KMS-11 (cell line): Measurements from ENCODE around the gene CADPS2.

Experiments
- H2AFZ ChIP-seq: fragments of 200-600 bp; sonication (generic); 2 replicates; pipeline ENCODE4 v1.6.1; 2016; ENCODE audit warnings: antibody characterized with exemption, mixed run types, low read depth
- H3K27ac ChIP-seq: fragments of 200-600 bp; sonication (generic); 2 replicates; pipeline ENCODE4 v1.6.1; 2016; ENCODE audit warnings: mild to moderate bottlenecking, mixed run types
- H3K27me3 ChIP-seq: fragments of 200-600 bp; sonication (generic); 2 replicates; pipeline ENCODE4 v1.6.1; 2017; ENCODE audit warnings: mild to moderate bottlenecking, low read depth, mixed run types, moderate library complexity; ENCODE audit not compliant: insufficient read depth
- H3K36me3 ChIP-seq: fragments of 200-600 bp; sonication (generic); 2 replicates; pipeline ENCODE4 v1.6.1; 2017; ENCODE audit warnings: mild to moderate bottlenecking, mixed run types; ENCODE audit not compliant: insufficient read depth
- H3K4me1 ChIP-seq: fragments of 200-600 bp; sonication (generic); 2 replicates; pipeline ENCODE4 v1.6.1; 2016; ENCODE audit warnings: mild to moderate bottlenecking, low read depth, mixed run types; ENCODE audit not compliant: poor library complexity, severe bottlenecking
- H3K4me2 ChIP-seq: fragments of 200-600 bp; sonication (generic); 2 replicates; pipeline ENCODE4 v1.7.0; 2016; ENCODE audit warnings: mild to moderate bottlenecking, mixed run types
- H3K4me3 ChIP-seq: fragments of 200-600 bp; sonication (generic); IDR thresholded peaks from 2 replicates; pipeline ENCODE4 v1.6.1; 2017; ENCODE audit warnings: low read depth, low read length, mixed read lengths; ENCODE audit not compliant: insufficient read depth
- H3K79me2 ChIP-seq: fragments of 200-600 bp; sonication (generic); 2 replicates; pipeline ENCODE4 v1.6.1; 2016; ENCODE audit warnings: low read depth, mixed run types; ENCODE audit not compliant: insufficient read depth
- H3K9ac ChIP-seq: fragments of 200-600 bp; sonication (generic); 2 replicates; pipeline ENCODE4 v1.6.1; 2016; ENCODE audit warnings: mild to moderate bottlenecking, mixed run types
- H4K20me1 ChIP-seq: fragments of 200-600 bp; sonication (generic); 2 replicates; pipeline ENCODE4 v1.6.1; 2016; ENCODE audit warnings: mild to moderate bottlenecking, mixed run types; ENCODE audit not compliant: insufficient read depth
- CTCF ChIP-seq: fragments of 200-600 bp; sonication (generic); conservative IDR thresholded peaks from 2 replicates; pipeline ENCODE4 v1.6.1; 2017; ENCODE audit warnings: low read depth, mild to moderate bottlenecking, antibody characterized with exemption, low read length, moderate library complexity, mixed read lengths

Gene CADPS2

GRCh38 chr7:122553761-122554160 is 332.5 kb downstream of the CADPS2 start:
- Histone ChIP-seq H3K4me3 (no peak overlapping the region), H3K4me1 (no peaks in the 10 kb centered on the region), H3K79me2 (no peaks in the 10 kb centered on the region), H3K36me3 (no peaks in the 10 kb centered on the region), H2AFZ (no peak overlapping the region), H3K4me2 (no peak overlapping the region), H3K27ac (no peak overlapping the region), H4K20me1 (no peaks in the 10 kb centered on the region), H3K9ac (no peak overlapping the region), H3K27me3 (no peaks in the 10 kb centered on the region)
- TF ChIP-seq CTCF, result no peak

- H2AFZ ChIP-seq, result no peak overlapping the region
- H3K4me2 ChIP-seq, result no peak overlapping the region
- H3K9ac ChIP-seq, result no peak overlapping the region
- H3K27me3 ChIP-seq, result no peaks in the 10 kb centered on the region
- H4K20me1 ChIP-seq, result no peaks in the 10 kb centered on the region
- H3K79me2 ChIP-seq, result no peaks in the 10 kb centered on the region
- no peaks in the 10 kb centered on the region for H3K4me1 ChIP-seq
- H3K36me3 ChIP-seq, result no peaks in the 10 kb centered on the region
- H3K27ac ChIP-seq, result no peak overlapping the region
- TF ChIP-seq CTCF, result no peak
- no peak overlapping the region for H3K4me3 ChIP-seq
Measured at GRCh38 chr7:122552769-122553168, 333.5 kb downstream of the CADPS2 start.

- no peaks in the 10 kb centered on the region for H3K36me3 ChIP-seq
- no peak overlapping the region for H3K4me2 ChIP-seq
- H3K27me3 ChIP-seq, result no peaks in the 10 kb centered on the region
- no peaks in the 10 kb centered on the region for H3K4me1 ChIP-seq
- no peaks in the 10 kb centered on the region for H4K20me1 ChIP-seq
- no peak overlapping the region for H3K9ac ChIP-seq
- H2AFZ ChIP-seq, result no peak overlapping the region
- H3K79me2 ChIP-seq, result no peaks in the 10 kb centered on the region
- no peak; the same call in 1 of the 2 replicates for TF ChIP-seq CTCF
- no peak overlapping the region for H3K4me3 ChIP-seq
- H3K27ac ChIP-seq, result no peak overlapping the region
Measured at GRCh38 chr7:122550545-122550944, 335.7 kb downstream of the CADPS2 start.

GRCh38 chr7:122549578-122549977 is 336.7 kb downstream of the CADPS2 start:
- Histone ChIP-seq H3K4me1 (peaks cover 3% of the 10 kb centered on the region), H3K9ac (no peak overlapping the region), H3K36me3 (no peaks in the 10 kb centered on the region), H4K20me1 (no peaks in the 10 kb centered on the region), H3K27me3 (no peaks in the 10 kb centered on the region), H3K4me3 (no peak overlapping the region), H3K27ac (no peak overlapping the region), H2AFZ (no peak overlapping the region), H3K4me2 (no peak overlapping the region), H3K79me2 (no peaks in the 10 kb centered on the region)
- no peak for TF ChIP-seq CTCF
